Thymus (tissue), 11 donors: ENCODE results near the gene MYL3. TPM values are rescaled to one million over a fixed set of nuclear protein-coding genes. Genes with fewer than 3 reads are reported as not detected.

Experiments
- DNase-seq, 9 donors: peaks; one replicate each; pipeline ENCODE4 v3.0.0-alpha.2; 2013; ENCODE audit warnings: low spot score in 9 of 9, low read depth in 6 of 9, missing footprints in 1 of 9
- H3K27ac ChIP-seq, 2 donors: one replicate each; pipeline ENCODE4 v1.5.1; 2013; ENCODE audit warnings: control low read depth in 1 of 2, low read depth in 1 of 2, low read length in 1 of 2, mild to moderate bottlenecking in 1 of 2, moderate library complexity in 1 of 2
- H3K27me3 ChIP-seq, 2 donors: one replicate each; pipeline ENCODE4 v1.5.1; 2013; ENCODE audit warnings: low read length in 1 of 2; ENCODE audit not compliant: control insufficient read depth in 2 of 2, insufficient read depth in 1 of 2
- H3K36me3 ChIP-seq, 2 donors: one replicate each; pipeline ENCODE4 v1.5.1; 2013; ENCODE audit warnings: low read length in 1 of 2, mild to moderate bottlenecking in 1 of 2, moderate library complexity in 1 of 2; ENCODE audit not compliant: control insufficient read depth in 2 of 2, insufficient read depth in 2 of 2
- H3K4me1 ChIP-seq, 2 donors: one replicate each; pipeline ENCODE4 v1.5.1; 2013; ENCODE audit warnings: low read length in 2 of 2; ENCODE audit not compliant: control insufficient read depth in 2 of 2, insufficient read depth in 2 of 2
- H3K4me3 ChIP-seq, 2 donors: one replicate each; pipeline ENCODE4 v1.5.1; 2013; ENCODE audit warnings: low read length in 2 of 2, control low read depth in 1 of 2, mild to moderate bottlenecking in 1 of 2
- H3K9me3 ChIP-seq, 2 donors: one replicate each; pipeline ENCODE4 v1.5.1; 2013; ENCODE audit warnings: low read length in 1 of 2, mild to moderate bottlenecking in 1 of 2; ENCODE audit not compliant: control insufficient read depth in 2 of 2, insufficient read depth in 1 of 2
- whole genome bisulfite sequencing: extraction: QIAGEN DNeasy Blood & Tissue Kit; methylation state at CpG from one replicate; pipeline ENCODE4 v1.1.7; 2013; 5-methylcytosine and 5-hydroxymethylcytosine counted together
- polyA plus RNA-seq: library from polyadenylated mRNA; stranded (reverse); fragments of 200-250 nt; gene quantifications from one replicate; pipeline ENCODE4 v1.2.3, GENCODE V29; 2013
- total RNA-seq: library from RNA; stranded (reverse); fragments of 120-200 nt; gene quantifications from one replicate; pipeline ENCODE4 v1.2.4, GENCODE V29; 2013
- donor health status: healthy.

MYL3 gene
- total and polyA plus RNA-seq, 2 donors, result 0.19 to 0.50 TPM

GRCh38 chr3:46851364-46852333 is 11.6 kb downstream of the MYL3 start:
- H3K4me3 ChIP-seq, result no peak overlapping the region
- H3K27ac ChIP-seq, result no peak overlapping the region
- no peaks in the 10 kb centered on the region for H3K36me3 ChIP-seq
- no peak for DNase-seq
- H3K27me3 ChIP-seq, result peaks cover 0 to 14% of the 10 kb centered on the region in 2 donors
- H3K9me3 ChIP-seq, result peaks cover 0 to 2% of the 10 kb centered on the region in 2 donors
- H3K4me1 ChIP-seq, result peaks cover 0 to 3% of the 10 kb centered on the region in 2 donors
- 96% methylated on average over 13 of the region's 13 CpGs for WGBS

- Histone ChIP-seq H3K4me1 (peaks cover 2 to 13% of the 10 kb centered on the region in 2 donors), H3K9me3 (peaks cover 0 to 2% of the 10 kb centered on the region in 2 donors), H3K27ac (no peak overlapping the region), H3K27me3 (peaks cover 0 to 18% of the 10 kb centered on the region in 2 donors), H3K36me3 (no peaks in the 10 kb centered on the region), H3K4me3 (no peak overlapping the region)
- WGBS, result 97% methylated on average over 1 of the region's 1 CpG
- no peak for DNase-seq
These were observed 12.8 kb downstream of the MYL3 start for GRCh38 chr3:46850468-46850779.

- WGBS, result 91% methylated on average over 7 of the region's 7 CpGs
- H3K27me3 ChIP-seq, result peaks cover 0 to 20% of the 10 kb centered on the region in 2 donors
- no peak overlapping the region for H3K27ac ChIP-seq
- no peaks in the 10 kb centered on the region for H3K36me3 ChIP-seq
- no peak for DNase-seq
- peaks cover 5 to 18% of the 10 kb centered on the region in 2 donors for H3K4me1 ChIP-seq
- peaks cover 0 to 2% of the 10 kb centered on the region in 2 donors for H3K9me3 ChIP-seq
- H3K4me3 ChIP-seq, result no peak overlapping the region
These were observed 13.4 kb downstream of the MYL3 start for GRCh38 chr3:46849686-46850467.

GRCh38 chr3:46849045-46849631 is 14.1 kb downstream of the MYL3 start:
- H3K27ac ChIP-seq, result no peak overlapping the region

GRCh38 chr3:46848271-46849044 is 14.8 kb downstream of the MYL3 start:
- peaks cover 0 to 15% of the 10 kb centered on the region in 2 donors for H3K27me3 ChIP-seq
- peaks cover 5 to 20% of the 10 kb centered on the region in 2 donors for H3K4me1 ChIP-seq
- H3K4me3 ChIP-seq, result no peak overlapping the region
- 93% methylated on average over 12 of the region's 12 CpGs for WGBS
- no peaks in the 10 kb centered on the region for H3K36me3 ChIP-seq
- H3K27ac ChIP-seq, result no peak overlapping the region
- no peak for DNase-seq
- peaks cover 0 to 2% of the 10 kb centered on the region in 2 donors for H3K9me3 ChIP-seq

More at GRCh38 chr3:46849045-46849631, 14.1 kb downstream of the MYL3 start:
- no peak for DNase-seq
- Histone ChIP-seq H3K27me3 (peaks cover 0 to 18% of the 10 kb centered on the region in 2 donors), H3K4me3 (no peak overlapping the region), H3K36me3 (no peaks in the 10 kb centered on the region), H3K4me1 (peaks cover 5 to 20% of the 10 kb centered on the region in 2 donors), H3K9me3 (peaks cover 0 to 2% of the 10 kb centered on the region in 2 donors)
- WGBS, result 96% methylated on average over 7 of the region's 7 CpGs

- H3K27ac ChIP-seq, result no peak overlapping the region
- DNase-seq, result no peak
- H3K36me3 ChIP-seq, result no peaks in the 10 kb centered on the region
- H3K9me3 ChIP-seq, result peaks cover 0 to 2% of the 10 kb centered on the region in 2 donors
- no peak overlapping the region for H3K4me3 ChIP-seq
- peaks cover 5 to 20% of the 10 kb centered on the region in 2 donors for H3K4me1 ChIP-seq
- 99% methylated on average over 5 of the region's 5 CpGs for WGBS
- H3K27me3 ChIP-seq, result peaks cover 0 to 13% of the 10 kb centered on the region in 2 donors
These were observed 15.5 kb downstream of the MYL3 start for GRCh38 chr3:46847744-46848143.

- WGBS, result 96% methylated on average over 9 of the region's 9 CpGs
- Histone ChIP-seq H3K9me3 (peaks cover 0 to under 1% of the 10 kb centered on the region in 2 donors), H3K4me3 (no peak overlapping the region), H3K27me3 (peaks cover 0 to 13% of the 10 kb centered on the region in 2 donors), H3K4me1 (peaks cover 5 to 20% of the 10 kb centered on the region in 2 donors), H3K27ac (no peak overlapping the region), H3K36me3 (no peaks in the 10 kb centered on the region)
- no peak for DNase-seq
These were observed 16.4 kb downstream of the MYL3 start for GRCh38 chr3:46846624-46847542.
